ENCODE data around the gene KLF9. TPM values are rescaled to one million over a fixed set of nuclear protein-coding genes. Genes with fewer than 3 reads are reported as not detected.

Gene KLF9
- total RNA-seq, 1 experiment from 2014 or later: 0.44 TPM

DNA sequence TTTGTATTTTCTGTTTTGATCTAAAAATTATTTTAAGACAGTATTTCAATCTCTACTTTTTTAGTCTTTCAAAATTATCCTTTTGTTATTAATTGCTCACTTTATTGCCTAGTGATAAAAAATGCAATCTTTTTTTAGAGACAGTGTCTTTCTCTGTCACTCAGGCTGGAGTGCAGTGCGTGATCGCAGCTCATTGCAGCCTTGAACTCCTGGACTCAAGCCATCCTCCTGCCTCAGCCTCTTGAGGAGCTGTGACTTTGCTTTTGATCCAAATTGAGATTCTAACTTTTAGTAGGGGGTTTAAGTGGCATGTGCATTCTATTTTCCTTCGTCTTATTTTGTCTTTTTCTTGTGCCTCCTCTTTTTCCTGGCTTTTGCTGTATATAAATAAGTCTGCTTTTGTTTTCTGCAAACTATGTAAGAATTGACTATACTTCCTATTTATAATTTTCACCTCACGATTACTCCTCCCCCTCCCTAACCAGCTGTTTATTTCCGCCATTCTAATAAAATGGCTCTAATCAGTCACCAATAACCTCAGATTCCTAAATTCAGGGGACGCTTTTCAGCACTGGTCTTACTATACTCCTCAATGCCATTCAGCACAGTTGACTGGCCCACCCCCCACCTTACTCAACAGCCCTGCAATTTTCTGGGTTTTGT, 32.3 kb downstream of the KLF9 start:
- ATAC-seq (no peak), DNase-seq (no peak)
- Histone ChIP-seq H4K20me1 (ENCODE audit: low read length) (no peaks in the 10 kb centered on the region), H3F3A (ENCODE audit: low read length, unreplicated experiment) (no peaks in the 10 kb centered on the region), H3K9ac (ENCODE audit: low read length) (no peak overlapping the region), H3K9me3 (ENCODE audit: low read length) (no peaks in the 10 kb centered on the region), H3K27ac (ENCODE audit: low read length) (no peak overlapping the region), H3K4me3 (ENCODE audit: low read length) (no peak overlapping the region), H2AFZ (ENCODE audit: low read length) (no peak overlapping the region), H3K36me3 (ENCODE audit: low read depth, low read length) (no peaks in the 10 kb centered on the region), H3K79me2 (ENCODE audit: low read length) (no peaks in the 10 kb centered on the region), H3K4me2 (ENCODE audit: low read length) (no peak overlapping the region), H3K27me3 (ENCODE audit: low read length) (no peaks in the 10 kb centered on the region), H3K9me2 (replicated peaks; ENCODE audit: low read length) (no peaks in the 10 kb centered on the region), H3K4me1 (ENCODE audit: insufficient read depth, low read length) (no peaks in the 10 kb centered on the region)
- POLR2A ChIA-PET (ENCODE audit: unreplicated experiment): no interaction called here
- intact Hi-C loops (cut with micrococcal nuclease): no loop called here
- no peak for TF ChIP-seq EZH2phosphoT487 (IDR thresholded peaks at IDR 0.05; ENCODE audit: borderline replicate concordance, low read length)
- no TSS peak for BruUV-seq (replicated peaks)
- CTCF ChIA-PET: no interaction called here

- BruUV-seq (replicated peaks): no TSS peak
- H3K36me3 ChIP-seq (ENCODE audit: low read depth, low read length): no peaks in the 10 kb centered on the region
- DNase-seq: no peak
- ATAC-seq: no peak
- H3K79me2 ChIP-seq (ENCODE audit: low read length): no peaks in the 10 kb centered on the region
- H3K9ac ChIP-seq (ENCODE audit: low read length): no peak overlapping the region
- no peaks in the 10 kb centered on the region for H3F3A ChIP-seq (ENCODE audit: low read length, unreplicated experiment)
- POLR2A ChIA-PET (ENCODE audit: unreplicated experiment): no interaction called here
- CTCF ChIA-PET: no interaction called here
- intact Hi-C loops (cut with micrococcal nuclease): no loop called here
- H3K9me2 ChIP-seq (replicated peaks; ENCODE audit: low read length): no peaks in the 10 kb centered on the region
- TF ChIP-seq EZH2 (IDR thresholded peaks at IDR 0.05; ENCODE audit: low read length, unreplicated experiment): no peak
- TF ChIP-seq EZH2phosphoT487 (IDR thresholded peaks at IDR 0.05; ENCODE audit: borderline replicate concordance, low read length): no peak
- TF ChIP-seq, protein P1, sequence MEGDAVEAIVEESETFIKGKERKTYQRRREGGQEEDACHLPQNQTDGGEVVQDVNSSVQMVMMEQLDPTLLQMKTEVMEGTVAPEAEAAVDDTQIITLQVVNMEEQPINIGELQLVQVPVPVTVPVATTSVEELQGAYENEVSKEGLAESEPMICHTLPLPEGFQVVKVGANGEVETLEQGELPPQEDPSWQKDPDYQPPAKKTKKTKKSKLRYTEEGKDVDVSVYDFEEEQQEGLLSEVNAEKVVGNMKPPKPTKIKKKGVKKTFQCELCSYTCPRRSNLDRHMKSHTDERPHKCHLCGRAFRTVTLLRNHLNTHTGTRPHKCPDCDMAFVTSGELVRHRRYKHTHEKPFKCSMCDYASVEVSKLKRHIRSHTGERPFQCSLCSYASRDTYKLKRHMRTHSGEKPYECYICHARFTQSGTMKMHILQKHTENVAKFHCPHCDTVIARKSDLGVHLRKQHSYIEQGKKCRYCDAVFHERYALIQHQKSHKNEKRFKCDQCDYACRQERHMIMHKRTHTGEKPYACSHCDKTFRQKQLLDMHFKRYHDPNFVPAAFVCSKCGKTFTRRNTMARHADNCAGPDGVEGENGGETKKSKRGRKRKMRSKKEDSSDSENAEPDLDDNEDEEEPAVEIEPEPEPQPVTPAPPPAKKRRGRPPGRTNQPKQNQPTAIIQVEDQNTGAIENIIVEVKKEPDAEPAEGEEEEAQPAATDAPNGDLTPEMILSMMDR (conservative IDR thresholded peaks at IDR 0.05; ENCODE audit: low read depth, low read length): no peak
- no peak overlapping the region for H2AFZ ChIP-seq (ENCODE audit: low read length)
- H4K20me1 ChIP-seq (ENCODE audit: low read length): no peaks in the 10 kb centered on the region
- H3K27ac ChIP-seq (ENCODE audit: low read length): no peak overlapping the region
- no peaks in the 10 kb centered on the region for H3K9me3 ChIP-seq (ENCODE audit: low read length)
- no peak overlapping the region for H3K4me2 ChIP-seq (ENCODE audit: low read length)
- H3K4me1 ChIP-seq (ENCODE audit: insufficient read depth, low read length): no peaks in the 10 kb centered on the region
- H3K27me3 ChIP-seq (ENCODE audit: low read length): no peaks in the 10 kb centered on the region
- no peak overlapping the region for H3K4me3 ChIP-seq (ENCODE audit: low read length)
These were observed 39.4 kb downstream of the KLF9 start for GRCh38 chr9:70374962-70375618.

GRCh38 chr9:70367305-70367930, 47.0 kb downstream of the KLF9 start:
- Histone ChIP-seq H3K4me1 (ENCODE audit: insufficient read depth, low read length) (no peaks in the 10 kb centered on the region), H3K27ac (ENCODE audit: low read length) (no peak overlapping the region), H3K9ac (ENCODE audit: low read length) (no peak overlapping the region), H3F3A (ENCODE audit: low read length, unreplicated experiment) (no peaks in the 10 kb centered on the region), H3K9me3 (ENCODE audit: low read length) (no peaks in the 10 kb centered on the region), H3K4me3 (ENCODE audit: low read length) (no peak overlapping the region), H3K79me2 (ENCODE audit: low read length) (no peaks in the 10 kb centered on the region), H3K4me2 (ENCODE audit: low read length) (no peak overlapping the region), H2AFZ (ENCODE audit: low read length) (no peak overlapping the region), H3K9me2 (replicated peaks; ENCODE audit: low read length) (no peaks in the 10 kb centered on the region), H3K36me3 (ENCODE audit: low read depth, low read length) (no peaks in the 10 kb centered on the region), H4K20me1 (ENCODE audit: low read length) (no peaks in the 10 kb centered on the region), H3K27me3 (ENCODE audit: low read length) (no peaks in the 10 kb centered on the region)
- intact Hi-C loops (cut with micrococcal nuclease): no loop called here
- ChIA-PET CTCF (no interaction called here), POLR2A (ENCODE audit: unreplicated experiment) (no interaction called here)
- TF ChIP-seq EZH2 (IDR thresholded peaks at IDR 0.05; ENCODE audit: low read length, unreplicated experiment) (no peak), EZH2phosphoT487 (IDR thresholded peaks at IDR 0.05; ENCODE audit: borderline replicate concordance, low read length) (no peak)
- TF ChIP-seq, protein P1 (conservative IDR thresholded peaks at IDR 0.05; ENCODE audit: low read depth, low read length): no peak
- no TSS peak for BruUV-seq (replicated peaks)
- DNase-seq: no peak
- no peak for ATAC-seq
